NCI-H1092 (cell line): Measurements from ENCODE around the gene PDS5B.
"Not testable (repeated sequence)": the region's sequence is repeated elsewhere in the genome, so short reads cannot be mapped to it uniquely, and the experiment has no call there.

Source experiments
- DNase-seq: peaks from one replicate; lab custom pipeline; 2025; lab: John Stamatoyannopoulos, UW

Gene PDS5B

DNA sequence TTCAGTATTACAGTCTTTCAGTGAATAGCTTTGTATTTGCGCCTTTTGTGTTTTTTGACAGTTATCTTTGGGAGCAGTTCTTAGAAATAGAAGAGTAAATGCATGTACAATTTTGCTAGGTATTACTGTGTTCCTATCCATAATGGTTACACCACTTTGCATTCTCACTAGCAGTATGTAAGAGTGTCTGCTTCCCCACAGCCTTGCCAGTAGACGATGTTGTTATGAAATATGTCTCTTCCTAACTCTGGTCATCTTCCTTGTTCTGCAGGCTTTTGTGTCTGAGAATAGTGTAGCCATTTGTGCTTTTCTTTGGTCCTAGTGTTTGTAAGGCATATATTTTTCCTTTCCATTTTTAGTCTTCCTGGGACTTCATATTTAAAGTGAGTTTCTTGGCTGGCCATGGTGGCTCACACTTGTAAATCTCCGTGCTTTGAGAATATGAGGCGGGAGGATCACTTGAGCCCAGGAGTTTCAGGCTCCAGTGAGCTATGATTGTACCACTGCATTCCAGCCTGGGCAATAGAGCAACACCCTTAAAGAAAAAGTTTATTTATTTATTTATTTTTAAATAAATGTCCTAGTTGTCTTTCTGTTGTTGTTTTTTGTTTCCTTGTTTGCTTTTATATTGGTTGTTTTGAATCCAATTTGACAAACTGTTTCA is 140.3 kb downstream of the PDS5B start:
- DNase-seq: no peak

DNA sequence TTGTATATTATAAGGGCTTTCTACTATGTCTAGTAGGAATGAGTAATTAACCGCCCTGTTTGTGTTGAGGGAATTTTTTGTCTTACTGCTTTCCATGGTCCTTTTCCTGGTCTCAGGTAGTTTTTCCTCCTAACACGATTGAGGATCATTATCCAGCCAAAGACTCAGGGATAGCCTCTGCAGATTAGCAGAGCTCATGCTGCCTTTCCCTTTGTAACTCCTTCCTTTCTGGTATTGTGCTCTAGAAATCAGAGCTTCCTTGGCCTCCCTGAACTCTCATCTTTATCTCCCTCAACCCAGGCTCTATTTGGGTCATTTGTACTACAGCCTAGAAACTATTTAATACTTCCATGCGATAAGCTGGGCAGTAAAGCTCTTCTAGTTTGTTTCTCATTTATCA is 142.1 kb downstream of the PDS5B start:
- DNase-seq: no peak

DNA sequence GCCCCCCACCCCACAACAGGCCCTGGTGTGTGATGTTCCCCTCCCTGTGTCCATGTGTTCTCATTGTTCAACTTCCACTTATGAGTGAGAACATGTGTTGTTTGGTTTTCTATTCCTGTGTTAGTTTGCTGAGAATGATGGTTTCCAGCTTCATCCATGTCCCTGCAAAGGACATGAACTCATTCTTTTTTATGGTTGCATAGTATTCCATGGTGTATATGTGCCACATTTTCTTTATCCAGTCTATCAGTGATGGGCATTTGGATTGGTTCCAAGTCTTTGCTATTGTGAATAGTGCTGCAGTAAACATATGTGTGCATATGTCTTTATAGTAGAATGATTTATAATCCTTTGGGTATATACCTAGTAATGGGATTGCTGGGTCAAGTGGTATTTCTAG is 142.8 kb downstream of the PDS5B start:
- not testable (repeated sequence) for DNase-seq

DNA sequence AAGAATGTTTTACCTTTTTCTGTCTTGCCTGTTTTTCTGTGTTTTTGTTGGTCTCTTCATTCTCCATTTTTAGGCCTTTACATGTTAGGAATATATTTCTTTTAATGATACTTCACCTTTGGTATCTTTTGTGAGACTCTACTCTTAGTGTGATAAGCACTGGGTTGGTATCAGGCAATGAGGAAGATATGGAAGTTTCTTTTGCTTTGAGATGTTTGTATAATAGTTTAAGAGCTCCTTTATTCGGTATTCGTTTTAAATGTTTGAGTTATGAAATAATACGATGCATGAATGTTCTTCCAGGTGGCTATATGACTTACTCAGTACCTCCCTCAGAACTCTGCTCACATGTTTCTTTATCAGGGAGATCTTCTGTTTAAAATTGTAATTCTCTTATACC is 144.8 kb downstream of the PDS5B start:
- no peak for DNase-seq

DNA sequence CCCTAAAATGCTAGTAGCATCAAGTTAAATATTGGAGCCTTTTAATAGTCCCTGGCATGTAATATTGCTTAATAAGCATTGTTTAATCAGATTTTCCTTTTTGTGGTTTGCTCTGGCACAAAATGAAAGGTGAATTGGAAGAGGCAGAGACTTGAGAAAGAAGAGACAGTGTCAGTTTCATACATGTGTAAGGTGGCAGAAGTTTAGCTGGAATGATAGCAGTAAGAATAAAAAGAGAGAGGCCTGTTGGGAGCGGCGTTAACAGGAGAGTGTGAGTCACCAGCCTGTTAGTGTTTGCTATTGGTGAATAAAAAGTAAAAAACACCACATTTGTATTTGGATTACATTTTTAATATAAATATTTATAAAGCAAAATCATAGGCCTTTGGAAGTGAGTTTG is 145.3 kb downstream of the PDS5B start:
- DNase-seq: no peak

DNA sequence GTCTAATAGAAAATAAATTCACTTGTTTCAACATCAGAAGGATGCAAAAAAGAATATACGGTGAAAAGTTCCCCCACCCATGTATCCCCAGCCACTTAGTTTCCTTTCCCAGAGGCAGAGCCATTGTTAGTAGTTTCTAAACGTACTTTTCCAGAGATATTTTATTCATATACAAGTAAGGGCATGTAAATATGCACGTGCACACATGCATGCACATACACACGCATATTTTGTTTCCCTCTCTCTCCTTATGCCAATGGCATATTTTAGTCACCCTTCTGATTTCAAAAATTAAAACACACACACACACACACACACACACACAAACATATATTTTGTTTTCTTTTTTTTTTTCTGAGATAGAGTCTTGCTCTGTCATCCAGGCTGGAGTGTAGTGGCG is 147.4 kb downstream of the PDS5B start:
- DNase-seq: no peak

DNA sequence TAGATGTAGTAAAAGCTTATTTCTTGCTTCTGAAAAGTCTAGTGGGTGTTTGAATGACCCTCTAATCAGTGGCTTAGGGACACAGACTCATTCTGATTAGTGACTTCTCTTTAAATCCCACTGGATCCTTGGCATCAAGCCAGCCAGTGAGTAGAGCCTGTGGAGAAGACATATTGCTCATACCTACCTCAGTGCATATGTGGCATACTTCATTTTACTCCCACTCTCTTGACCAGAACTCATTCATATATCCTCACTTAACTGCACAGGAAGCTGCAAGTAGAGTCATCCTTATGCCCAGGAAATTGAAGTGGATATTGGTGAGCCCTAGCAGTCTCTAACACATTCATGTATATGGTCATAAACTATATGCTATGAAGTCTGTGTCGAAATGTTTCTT is 148.3 kb downstream of the PDS5B start:
- no peak for DNase-seq

DNA sequence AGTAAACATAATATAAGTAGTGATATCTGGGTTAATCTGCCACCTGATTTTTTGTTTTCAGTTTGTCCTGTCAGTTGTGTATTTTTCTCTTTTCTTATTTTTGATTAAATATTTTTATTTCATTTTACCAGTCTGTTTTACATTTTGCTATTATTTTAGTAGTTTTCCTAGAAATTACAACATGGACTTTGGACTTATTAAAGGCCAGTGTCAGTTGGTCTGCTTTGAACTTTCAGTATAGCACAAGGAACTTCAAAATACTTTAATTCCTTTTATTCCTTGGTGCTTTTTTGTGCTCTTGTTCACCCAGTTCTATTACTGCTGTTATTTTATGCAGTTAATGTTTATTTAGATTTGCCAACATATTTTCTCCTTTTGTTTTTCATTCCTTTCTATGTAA is 149.6 kb downstream of the PDS5B start:
- DNase-seq: no peak

DNA sequence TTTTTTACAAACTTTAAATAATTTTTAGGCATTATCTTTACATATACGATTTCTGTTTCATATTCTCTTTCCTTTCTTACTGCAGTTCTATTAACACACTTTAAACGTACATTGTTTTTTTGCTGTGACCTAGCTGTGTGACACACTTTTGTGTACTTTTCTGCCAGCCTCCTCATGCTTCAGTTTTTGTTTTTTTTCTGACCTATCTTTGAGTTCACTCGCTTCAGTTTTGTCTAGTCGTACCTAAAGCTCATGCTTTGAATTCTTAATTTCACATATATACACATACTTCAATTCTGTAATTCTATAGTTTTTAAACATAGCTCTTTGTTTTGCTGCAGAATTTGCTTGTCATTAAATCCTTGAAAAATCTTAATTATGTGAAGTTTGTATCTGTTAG is 150.4 kb downstream of the PDS5B start:
- DNase-seq: no peak

DNA sequence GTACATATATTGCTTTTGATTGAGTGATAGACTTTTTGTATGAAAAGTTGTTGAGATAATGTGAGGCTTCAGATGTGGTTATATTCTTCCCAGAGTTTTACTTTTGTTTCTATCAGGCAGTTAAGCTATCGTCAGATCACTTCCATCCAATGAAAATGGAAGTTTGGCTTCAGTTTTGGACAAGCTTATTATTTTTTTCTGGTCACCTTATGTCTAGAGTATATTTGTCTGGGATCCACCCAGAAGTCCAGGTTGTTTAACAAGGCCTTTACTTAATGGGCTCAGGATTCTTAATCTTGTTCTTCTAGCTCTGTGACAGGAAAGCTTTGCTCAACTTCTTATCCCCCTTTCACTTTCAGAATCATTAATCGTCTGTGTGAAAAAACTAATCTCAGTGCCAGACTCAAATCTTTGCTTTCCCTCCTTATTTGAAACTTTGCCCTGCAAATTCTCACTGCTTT is 150.9 kb downstream of the PDS5B start:
- no peak for DNase-seq

DNA sequence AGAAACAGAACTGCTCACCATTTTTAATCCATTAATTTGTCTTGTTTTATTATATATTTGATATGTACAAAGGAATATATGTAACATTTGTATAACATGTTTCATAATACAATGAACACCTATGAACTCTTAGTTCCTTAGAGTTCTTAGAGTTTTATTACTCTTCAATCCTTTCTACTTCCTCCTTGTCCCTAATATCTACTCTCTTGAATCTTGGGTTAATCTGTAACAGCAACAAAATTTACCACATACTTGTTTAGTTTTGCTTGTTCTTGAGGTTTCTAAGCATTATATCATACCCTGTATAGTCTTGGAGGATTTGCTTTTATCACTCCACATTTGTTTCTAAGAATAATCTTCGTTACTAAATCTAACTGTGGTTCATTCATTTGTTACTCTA is 151.4 kb downstream of the PDS5B start:
- no peak for DNase-seq

DNA sequence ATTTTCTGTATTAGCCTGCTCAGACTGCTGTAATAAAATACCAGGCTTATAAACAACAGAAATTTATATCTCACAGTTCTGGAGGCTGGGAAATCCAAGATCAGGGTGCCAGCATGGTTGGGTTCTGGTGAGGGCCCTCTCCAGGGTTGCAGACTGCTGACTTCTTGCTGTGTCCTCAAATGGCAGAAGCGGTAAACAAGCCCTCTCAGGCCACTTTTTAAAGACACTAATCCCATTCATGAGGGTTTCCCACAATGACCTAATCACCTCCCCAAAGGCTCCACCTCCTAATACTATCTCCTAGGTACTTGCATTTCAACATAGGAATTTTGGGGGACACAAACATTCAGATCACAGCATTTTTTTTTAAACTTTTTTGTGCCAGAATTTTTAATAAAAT is 159.3 kb downstream of the PDS5B start:
- no peak for DNase-seq

DNA sequence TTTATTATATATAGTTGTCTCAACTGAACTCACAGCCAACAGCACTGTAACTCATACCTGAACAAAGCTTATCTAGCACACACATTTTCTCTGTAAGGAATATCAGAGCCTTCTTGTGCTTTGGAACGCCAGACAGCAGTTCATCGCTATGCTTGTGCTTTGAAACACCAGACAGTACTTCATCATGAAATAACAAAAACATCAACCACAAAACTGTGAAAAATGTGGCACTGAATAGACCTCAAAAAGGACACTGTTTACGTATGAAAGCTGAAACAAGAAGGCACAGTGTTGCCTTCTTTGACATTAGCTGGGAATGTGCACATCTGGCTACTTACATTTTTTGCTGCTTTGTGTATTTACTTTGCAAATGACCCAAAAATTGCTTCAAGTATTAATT is 160.2 kb downstream of the PDS5B start:
- no peak for DNase-seq

DNA sequence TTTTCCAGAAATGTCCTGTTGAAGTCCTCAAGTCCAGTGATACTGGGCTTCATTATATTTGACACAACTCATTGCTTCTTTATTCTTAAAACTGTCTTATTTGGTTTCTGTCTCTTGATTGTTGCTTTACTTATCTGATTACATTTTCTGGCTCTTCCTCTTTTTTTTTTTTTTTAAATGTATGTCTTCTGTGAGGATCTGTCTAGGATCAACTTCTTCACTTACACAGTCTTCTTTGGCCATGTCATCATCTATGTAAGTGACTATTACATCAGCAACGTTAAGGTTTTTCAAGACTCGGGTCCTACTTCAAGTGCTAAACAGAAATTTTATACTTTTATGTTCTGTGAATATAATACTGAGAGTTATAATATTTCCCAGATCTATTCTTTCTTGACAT is 162.1 kb downstream of the PDS5B start:
- DNase-seq: no peak

DNA sequence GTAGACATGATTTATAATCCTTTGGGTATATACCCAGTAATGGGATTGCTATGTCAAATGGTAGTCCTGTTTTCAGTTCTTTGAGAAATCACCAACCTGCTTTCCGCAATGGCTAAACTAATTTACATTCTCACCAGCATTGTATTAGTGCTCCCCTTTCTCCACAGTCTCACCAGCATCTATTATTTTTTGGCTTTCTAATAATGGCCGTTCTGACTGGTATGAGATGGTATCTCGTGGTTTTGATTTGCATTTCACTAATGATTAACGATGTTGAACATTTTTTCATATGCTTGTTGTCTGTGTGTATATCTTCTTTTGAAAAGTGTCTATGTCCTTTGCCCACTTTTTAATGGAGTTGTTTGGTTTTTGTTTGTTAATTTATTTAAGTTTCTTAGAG is 165.1 kb downstream of the PDS5B start:
- DNase-seq: no peak

DNA sequence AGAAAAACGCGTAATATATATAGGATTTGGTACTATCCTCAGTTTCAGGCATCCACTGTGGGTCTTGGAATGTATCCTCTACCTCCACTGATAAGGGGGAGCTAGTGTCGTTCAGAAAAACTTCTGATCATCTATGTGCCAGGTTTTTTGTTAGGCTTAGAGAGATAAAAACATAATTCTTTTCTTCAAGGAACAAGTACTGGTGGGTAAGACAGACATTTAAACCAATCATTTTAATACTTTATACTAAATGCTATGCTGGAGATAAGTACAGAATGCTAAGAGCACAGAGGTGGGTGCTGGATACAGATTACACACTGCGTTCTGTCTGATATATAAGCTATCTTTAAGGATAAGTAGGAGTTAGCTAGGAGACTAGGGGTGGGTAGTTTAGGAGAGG is 166.1 kb downstream of the PDS5B start:
- DNase-seq: no peak

DNA sequence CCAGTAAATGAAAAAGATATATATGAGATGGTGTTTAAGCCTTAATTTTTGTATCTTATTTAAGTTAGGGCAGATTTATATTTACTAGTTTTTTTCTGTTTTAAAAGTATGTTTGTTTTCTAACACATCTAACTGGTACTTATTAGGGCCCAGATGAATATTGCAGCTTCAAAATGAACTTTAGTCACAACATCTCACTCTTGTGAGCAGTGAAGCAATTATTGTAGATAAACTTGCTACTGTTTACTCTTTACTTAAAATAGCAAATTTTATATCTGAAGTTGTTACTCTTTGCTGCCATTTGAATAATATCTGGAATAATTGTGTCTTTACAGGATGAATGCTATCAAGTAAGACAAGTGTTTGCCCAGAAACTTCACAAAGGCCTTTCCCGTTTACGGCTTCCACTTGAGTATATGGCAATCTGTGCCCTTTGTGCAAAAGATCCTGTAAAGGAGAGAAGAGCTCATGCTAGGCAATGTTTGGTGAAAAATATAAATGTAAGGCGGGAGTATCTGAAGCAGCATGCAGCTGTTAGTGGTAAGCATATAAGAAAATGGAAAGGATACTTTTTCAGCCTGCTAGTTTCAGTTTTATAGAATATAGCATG is 166.8 kb downstream of the PDS5B start:
- no peak for DNase-seq

DNA sequence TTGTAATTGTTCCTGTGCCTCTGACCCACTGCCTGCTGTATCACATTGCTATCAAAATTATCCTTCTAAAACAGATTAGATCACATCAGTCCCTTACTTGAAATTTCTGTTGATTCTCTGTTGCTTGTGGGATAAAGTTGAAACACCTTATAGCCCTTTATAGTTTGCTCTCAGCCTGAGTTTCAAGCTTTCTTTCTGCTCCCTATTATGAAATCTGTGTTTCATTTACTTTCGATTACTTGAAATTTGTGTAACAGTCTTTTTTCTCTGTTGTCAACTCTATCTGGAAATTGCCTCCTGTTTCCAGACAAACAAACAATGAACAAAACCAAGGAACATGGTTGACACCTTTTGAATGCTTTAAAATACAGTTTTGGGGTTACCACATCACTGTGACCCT is 167.9 kb downstream of the PDS5B start:
- DNase-seq: no peak

DNA sequence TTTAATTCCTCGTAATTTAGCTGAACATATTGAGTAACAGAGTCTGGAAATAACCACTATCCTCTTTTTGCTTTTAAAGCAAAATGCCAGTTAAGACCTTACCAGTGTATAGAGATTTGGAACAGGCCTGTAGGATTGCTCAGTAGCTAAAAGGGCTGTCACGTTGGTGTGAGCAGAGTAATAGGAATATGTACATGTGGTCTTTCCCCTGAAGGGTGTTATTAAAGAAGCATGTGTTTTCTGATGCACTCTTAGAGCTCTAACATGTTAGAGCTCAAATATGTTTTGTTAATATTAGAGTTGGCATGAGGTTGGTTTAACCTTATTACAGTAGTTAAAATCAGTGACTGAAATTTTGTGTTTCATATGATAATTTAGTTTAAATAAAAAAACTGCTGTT is 172.9 kb downstream of the PDS5B start:
- no peak for DNase-seq

DNA sequence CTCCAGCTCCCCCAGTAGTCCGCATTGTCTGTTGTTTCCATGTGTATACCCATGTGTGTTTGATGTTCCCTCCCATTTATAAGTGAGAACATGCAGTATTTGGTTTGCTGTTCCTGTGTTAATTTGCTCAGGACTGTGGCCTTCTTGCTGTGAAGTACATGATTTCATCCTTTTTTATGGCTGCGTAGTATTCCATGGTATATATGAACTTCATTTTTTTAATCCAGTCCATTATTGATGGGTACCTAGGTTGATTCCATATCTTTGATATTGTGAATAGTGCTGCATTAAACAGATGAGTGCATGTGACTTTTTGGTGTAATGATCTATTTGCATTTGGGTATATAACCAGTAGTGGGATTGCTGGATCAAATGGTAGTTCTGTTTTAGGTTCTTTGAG is 175.2 kb downstream of the PDS5B start:
- no peak for DNase-seq

DNA sequence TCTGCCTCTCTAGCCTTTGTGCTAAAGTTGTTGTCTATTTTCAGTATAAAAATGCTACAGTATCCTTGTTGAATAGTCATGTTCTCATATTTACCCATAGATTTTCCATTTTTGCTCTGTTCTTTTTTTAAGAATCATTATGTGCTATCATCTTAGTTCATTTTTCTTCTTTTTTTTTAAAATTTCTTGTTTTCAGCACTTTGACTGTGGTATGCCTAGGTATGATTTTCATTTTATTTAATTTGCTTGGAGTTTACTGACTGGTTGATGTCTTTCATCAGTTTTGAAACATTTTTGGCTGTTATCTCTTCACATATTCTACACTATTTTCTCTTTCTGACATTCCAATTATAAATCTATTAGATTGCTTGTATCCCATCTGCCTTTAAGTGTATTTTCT is 192.9 kb downstream of the PDS5B start:
- DNase-seq: no peak

DNA sequence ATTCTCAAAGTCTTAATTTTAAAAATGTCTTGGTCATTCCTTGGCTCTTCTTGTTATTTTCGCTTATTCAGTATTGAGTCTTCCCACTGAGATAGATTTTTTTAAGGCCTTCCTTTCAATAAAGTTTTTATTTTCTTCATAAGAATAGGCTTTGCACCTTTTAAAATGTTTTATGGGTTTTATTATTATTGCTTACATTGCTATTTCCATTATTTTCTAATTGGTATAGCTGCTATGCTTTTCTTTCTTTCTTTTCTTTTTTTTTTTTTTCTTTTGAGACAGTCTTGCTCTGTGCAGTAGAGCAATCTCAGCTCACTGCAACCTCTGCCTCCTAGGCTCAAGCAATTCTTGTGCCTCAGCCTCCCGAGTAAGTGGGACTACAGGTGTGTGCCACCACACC is 195.7 kb downstream of the PDS5B start:
- DNase-seq: no peak

DNA sequence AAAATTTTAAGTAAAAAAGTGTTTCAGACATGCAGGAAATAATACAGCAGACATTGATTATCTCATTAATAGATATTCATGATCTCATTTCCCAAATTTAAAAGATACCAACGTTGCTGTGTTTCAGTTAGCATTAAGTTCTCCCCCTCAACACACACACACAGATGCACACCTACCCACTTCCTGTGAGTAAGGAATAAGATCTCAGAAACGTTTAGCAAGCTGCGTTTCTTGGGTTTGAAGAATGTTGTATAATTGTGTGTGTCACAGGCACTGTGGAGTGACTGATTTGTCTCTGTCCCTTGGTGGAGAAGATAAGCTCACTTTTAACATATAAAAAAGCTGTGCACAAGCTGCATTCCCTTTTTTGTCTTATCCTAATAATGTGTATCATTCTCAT is 196.8 kb downstream of the PDS5B start:
- DNase-seq: no peak

DNA sequence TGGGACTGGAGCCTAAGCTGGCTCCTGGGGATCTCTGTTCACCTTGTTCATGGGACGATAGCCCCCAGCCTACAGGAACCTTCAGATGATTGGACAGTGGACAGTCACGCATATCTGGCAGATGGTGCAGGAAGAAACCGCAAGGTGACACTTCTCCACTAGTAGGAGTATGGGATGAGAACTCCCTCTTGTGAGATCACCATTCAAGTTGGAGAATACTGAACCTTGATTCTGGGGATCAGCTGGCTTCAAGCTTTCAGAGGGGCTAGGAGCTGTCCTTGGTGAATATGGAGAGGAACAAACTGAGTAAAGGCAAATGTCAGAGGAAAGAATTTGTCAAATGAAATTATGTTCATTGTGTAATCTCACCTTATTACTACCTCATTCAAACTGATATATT is 204.5 kb downstream of the PDS5B start:
- DNase-seq: no peak
